GM12864 (cell line): ENCODE data around the gene HOXD1.

ENCODE experiments used
- DNase-seq: peaks from one replicate; pipeline ENCODE4 v3.0.0-alpha.2; 2011; ENCODE audit warnings: low read depth
- H3K4me3 ChIP-seq: 2 replicates; pipeline ENCODE4 v1.5.1; 2011; ENCODE audit warnings: mild to moderate bottlenecking, low read depth, low read length, control low read depth
- CTCF ChIP-seq: IDR thresholded peaks from 2 replicates; pipeline ENCODE4 v1.5.1; 2011; ENCODE audit warnings: low read depth, mild to moderate bottlenecking, moderate library complexity, low read length, control low read depth, inconsistent platforms; ENCODE audit errors: missing control alignments

HOXD1 gene

GRCh38 chr2:176187899-176188773 lies at the start of gene HOXD1:
Gene HOXD1, plus strand, starts transcription at chr2:176188668. Its CDS starts 134 bp downstream, at chr2:176188802.
- peak within 1 kb of the TSS; percentile 26 for H3K4me3 ChIP-seq
- TF ChIP-seq CTCF, result no peak
- no peak for DNase-seq

GRCh38 chr2:176138923-176139660 lies 49.4 kb upstream of the HOXD1 start:
- H3K4me3 ChIP-seq, result no peak overlapping the region
- no peak for DNase-seq
- no peak for TF ChIP-seq CTCF

- no peak for DNase-seq
- peak overlapping the region; percentile 56 for H3K4me3 ChIP-seq
- TF ChIP-seq CTCF, result no peak
These were observed 48.6 kb upstream of the HOXD1 start for GRCh38 chr2:176139661-176140512.

GRCh38 chr2:176140513-176141317 lies 47.8 kb upstream of the HOXD1 start:
- DNase-seq, result no peak
- TF ChIP-seq CTCF, result peak; percentile 84
- H3K4me3 ChIP-seq, result peak overlapping the region; percentile 56

- H3K4me3 ChIP-seq, result no peak overlapping the region
- DNase-seq, result no peak
- TF ChIP-seq CTCF, result no peak
These were observed 46.2 kb upstream of the HOXD1 start for GRCh38 chr2:176142281-176142680.
